Kidney epithelial cell (primary cell): Measurements from ENCODE around the gene F8. TPM values are rescaled to one million over a fixed set of nuclear protein-coding genes. Genes with fewer than 3 reads are reported as not detected.
"Not testable (repeated sequence)": the region's sequence is repeated elsewhere in the genome, so short reads cannot be mapped to it uniquely, and the experiment has no call there.

Source experiments
- DNase-seq: peaks from one replicate; pipeline ENCODE4 v3.0.0-alpha.2; 2010; ENCODE audit warnings: low read depth
- H3K27me3 ChIP-seq: 2 replicates; pipeline ENCODE4 v1.6.0; 2011; ENCODE audit warnings: low read length; ENCODE audit not compliant: control insufficient read depth, insufficient read depth
- H3K36me3 ChIP-seq: 2 replicates; pipeline ENCODE4 v1.5.1; 2011; ENCODE audit warnings: low read length; ENCODE audit not compliant: control insufficient read depth, insufficient read depth
- H3K4me3 ChIP-seq: 2 replicates; pipeline ENCODE4 v1.5.1; 2011; ENCODE audit warnings: low read depth, mild to moderate bottlenecking, control low read depth, low read length
- total RNA-seq: library from RNA; depleted of rRNA; stranded (reverse); fragments of >200 nt; gene quantifications from 2 replicates; pipeline ENCODE4 v1.2.3, GENCODE V29; 2015
- TF ChIP-seq, protein P1 (sequence below): IDR thresholded peaks from 2 replicates; pipeline ENCODE4 v1.5.1; 2011; ENCODE audit warnings: mild to moderate bottlenecking, moderate library complexity, low read length, control low read depth, inconsistent platforms; ENCODE audit not compliant: insufficient read depth, poor library complexity, severe bottlenecking

Gene F8
- total RNA-seq, 1 donor from 2014 or later: 3.3 TPM

DNA sequence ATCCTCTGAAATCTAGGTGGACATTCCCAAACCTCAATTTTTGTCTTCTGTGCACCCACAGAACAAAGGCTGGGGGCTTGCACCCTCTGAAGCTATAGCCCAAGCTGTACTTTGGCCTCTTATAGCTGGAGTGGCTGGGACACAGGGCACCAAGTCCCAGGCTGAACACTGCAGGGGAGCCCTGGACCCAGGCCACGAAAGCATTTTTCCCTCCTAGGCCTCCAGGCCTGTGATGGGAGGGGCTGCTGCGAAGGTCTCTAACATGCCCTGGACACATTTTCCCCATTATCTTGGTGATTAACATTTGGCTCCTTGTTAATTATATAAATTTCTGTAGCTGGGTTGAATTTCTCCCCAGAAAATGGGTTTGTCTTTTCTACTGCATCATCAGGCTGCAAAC, 108.5 kb downstream of the F8 start:
- H3K36me3 ChIP-seq: no peaks in the 10 kb centered on the region
- no peak overlapping the region for H3K4me3 ChIP-seq
- no peak for DNase-seq
- TF ChIP-seq, protein P1, sequence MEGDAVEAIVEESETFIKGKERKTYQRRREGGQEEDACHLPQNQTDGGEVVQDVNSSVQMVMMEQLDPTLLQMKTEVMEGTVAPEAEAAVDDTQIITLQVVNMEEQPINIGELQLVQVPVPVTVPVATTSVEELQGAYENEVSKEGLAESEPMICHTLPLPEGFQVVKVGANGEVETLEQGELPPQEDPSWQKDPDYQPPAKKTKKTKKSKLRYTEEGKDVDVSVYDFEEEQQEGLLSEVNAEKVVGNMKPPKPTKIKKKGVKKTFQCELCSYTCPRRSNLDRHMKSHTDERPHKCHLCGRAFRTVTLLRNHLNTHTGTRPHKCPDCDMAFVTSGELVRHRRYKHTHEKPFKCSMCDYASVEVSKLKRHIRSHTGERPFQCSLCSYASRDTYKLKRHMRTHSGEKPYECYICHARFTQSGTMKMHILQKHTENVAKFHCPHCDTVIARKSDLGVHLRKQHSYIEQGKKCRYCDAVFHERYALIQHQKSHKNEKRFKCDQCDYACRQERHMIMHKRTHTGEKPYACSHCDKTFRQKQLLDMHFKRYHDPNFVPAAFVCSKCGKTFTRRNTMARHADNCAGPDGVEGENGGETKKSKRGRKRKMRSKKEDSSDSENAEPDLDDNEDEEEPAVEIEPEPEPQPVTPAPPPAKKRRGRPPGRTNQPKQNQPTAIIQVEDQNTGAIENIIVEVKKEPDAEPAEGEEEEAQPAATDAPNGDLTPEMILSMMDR: no peak
- H3K27me3 ChIP-seq: no peaks in the 10 kb centered on the region

DNA sequence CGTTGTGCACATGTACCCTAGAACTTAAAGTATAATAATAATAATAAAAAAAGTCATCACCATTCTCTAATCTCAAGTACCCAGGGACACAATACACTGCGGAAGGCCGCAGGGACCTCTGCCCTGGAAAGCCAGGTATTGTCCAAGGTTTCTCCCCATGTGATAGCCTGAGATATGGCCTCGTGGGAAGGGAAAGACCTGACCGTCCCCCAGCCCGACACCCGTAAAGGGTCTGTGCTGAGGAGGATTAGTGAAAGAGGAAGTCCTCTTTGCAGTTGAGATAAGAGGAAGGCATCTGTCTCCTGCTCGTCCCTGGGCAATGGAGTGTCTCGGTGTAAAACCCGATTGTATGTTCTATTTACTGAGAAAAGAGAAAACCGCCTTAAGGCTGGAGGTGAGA, 112.0 kb downstream of the F8 start:
- H3K27me3 ChIP-seq, DNase-seq, H3K4me3 ChIP-seq, H3K36me3 ChIP-seq: not testable (repeated sequence)

GRCh38 chrX:154910048-154910447, 112.5 kb downstream of the F8 start:
- not testable (repeated sequence) for DNase-seq, H3K36me3 ChIP-seq, H3K27me3 ChIP-seq

GRCh38 chrX:154908821-154909220, 113.7 kb downstream of the F8 start:
- DNase-seq: no peak

More at GRCh38 chrX:154910048-154910447, 112.5 kb downstream of the F8 start:
- not testable (repeated sequence) for H3K4me3 ChIP-seq

DNA sequence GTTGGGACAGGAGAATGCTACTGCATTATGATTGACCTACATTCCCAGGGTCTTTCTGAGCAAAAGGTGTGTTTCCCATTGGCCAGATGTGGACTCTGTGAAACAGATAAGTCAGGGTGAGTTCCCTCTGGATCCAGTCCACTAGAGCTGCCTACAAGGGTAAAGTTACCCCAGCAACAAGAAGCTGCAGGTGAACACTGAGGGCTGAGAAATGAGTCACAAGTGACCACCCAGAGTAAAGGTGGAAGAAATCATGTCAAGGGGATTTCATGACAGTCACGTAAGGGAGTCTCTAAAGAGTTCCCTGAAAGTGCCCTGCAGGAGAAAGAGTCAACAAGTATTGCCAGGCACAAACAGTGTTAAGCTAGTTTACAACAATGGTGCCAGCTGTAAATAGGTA, 120.1 kb downstream of the F8 start:
- TF ChIP-seq, protein P1: no peak
- H3K4me3 ChIP-seq: no peak overlapping the region
- no peaks in the 10 kb centered on the region for H3K36me3 ChIP-seq
- DNase-seq: no peak
- H3K27me3 ChIP-seq: no peaks in the 10 kb centered on the region

More at GRCh38 chrX:154908821-154909220, 113.7 kb downstream of the F8 start:
- Histone ChIP-seq H3K4me3 (no peak overlapping the region), H3K27me3 (no peaks in the 10 kb centered on the region), H3K36me3 (no peaks in the 10 kb centered on the region)
- TF ChIP-seq, protein P1: no peak

- Histone ChIP-seq H3K4me3 (no peak overlapping the region), H3K36me3 (no peaks in the 10 kb centered on the region), H3K27me3 (no peaks in the 10 kb centered on the region)
- TF ChIP-seq, protein P1: no peak
- no peak for DNase-seq
Measured at GRCh38 chrX:154900323-154900722, 122.2 kb downstream of the F8 start.

GRCh38 chrX:154892296-154892695, 130.2 kb downstream of the F8 start:
- TF ChIP-seq, protein P1: no peak
- H3K36me3 ChIP-seq: no peaks in the 10 kb centered on the region
- no peaks in the 10 kb centered on the region for H3K27me3 ChIP-seq

More at GRCh38 chrX:154892296-154892695, 130.2 kb downstream of the F8 start:
- no peak overlapping the region for H3K4me3 ChIP-seq
- no peak for DNase-seq
